HepG2 (cell line): ENCODE data around the gene ZBTB34. TPM values are rescaled to one million over a fixed set of nuclear protein-coding genes. Genes with fewer than 3 reads are reported as not detected.

Source experiments
- ASH2L ChIP-seq: fragments of 300-600, 200-600 bp; sonication (generic); IDR thresholded peaks from 2 replicates; pipeline ENCODE4 v1.7.0; 2017; ENCODE audit warnings: low read depth, mild to moderate bottlenecking, moderate library complexity, mixed read lengths, low read length; ENCODE audit not compliant: insufficient read length
- ETV6 ChIP-seq: sonication (generic); formaldehyde crosslinking; conservative IDR thresholded peaks from 2 replicates; pipeline ENCODE4 v1.4.0; 2020; ENCODE audit warnings: missing genetic modification reagents
- NR2C2 ChIP-seq: sonication (generic); formaldehyde crosslinking; IDR thresholded peaks from 2 replicates; pipeline ENCODE4 v1.4.0; 2020; ENCODE audit warnings: missing genetic modification reagents, mild to moderate bottlenecking, moderate library complexity, borderline replicate concordance
- RFX5 ChIP-seq: IDR thresholded peaks from 2 replicates; pipeline ENCODE4 v1.6.1; 2011; ENCODE audit warnings: low read depth, low read length, improper control_type of control experiment
- SAP130 ChIP-seq: IDR thresholded peaks from 2 replicates; pipeline ENCODE4 v1.6.1; 2016; ENCODE audit warnings: low read depth
- SUZ12 ChIP-seq: fragments of 150-350 bp; IDR thresholded peaks from 2 replicates; pipeline ENCODE4 v1.6.1; 2014; ENCODE audit warnings: low read depth, low read length
- YY1 ChIP-seq: IDR thresholded peaks from 2 replicates; pipeline ENCODE4 v1.6.1; 2011; ENCODE audit warnings: low read length, low read depth, moderate library complexity, mild to moderate bottlenecking; ENCODE audit not compliant: insufficient read depth, insufficient replicate concordance
- ZKSCAN8 ChIP-seq: IDR thresholded peaks from 2 replicates; pipeline ENCODE4 v1.6.1; 2016; ENCODE audit warnings: borderline replicate concordance, missing genetic modification reagents, missing compliant biosample characterization
- ZNF225 ChIP-seq: sonication (generic); formaldehyde crosslinking; IDR thresholded peaks from 2 replicates; pipeline ENCODE4 v1.4.0; 2020; ENCODE audit warnings: mild to moderate bottlenecking, missing genetic modification reagents
- ZNF609 ChIP-seq: sonication (generic); formaldehyde crosslinking; IDR thresholded peaks from 2 replicates; pipeline ENCODE4 v1.4.0; 2020; ENCODE audit warnings: mild to moderate bottlenecking, missing genetic modification reagents, borderline replicate concordance
- ZNF782 ChIP-seq: sonication (generic); formaldehyde crosslinking; IDR thresholded peaks from 2 replicates; pipeline ENCODE4 v1.4.0; 2020; ENCODE audit warnings: missing genetic modification reagents, mild to moderate bottlenecking, borderline replicate concordance
- ZNF839 ChIP-seq: sonication (generic); formaldehyde crosslinking; IDR thresholded peaks from 2 replicates; pipeline ENCODE4 v1.4.0; 2020; ENCODE audit warnings: missing genetic modification reagents, mild to moderate bottlenecking, borderline replicate concordance
- ZZZ3 ChIP-seq: sonication (generic); formaldehyde crosslinking; IDR thresholded peaks from 2 replicates; pipeline ENCODE4 v1.4.0; 2020; ENCODE audit warnings: missing genetic modification reagents, mild to moderate bottlenecking, borderline replicate concordance
- polyA plus RNA-seq, 8 experiments: library from polyadenylated mRNA; depleted of rRNA in 3 of 8; stranded (reverse) in 7 of 8; unstranded in 1 of 8; fragments of >200 nt; fragmentation: Illumina TruSeq in 4 of 8; extraction: Trizol in 4 of 8; gene quantifications; 2 replicates each; pipeline versions ENCODE4 v1.2.1 to v1.2.3, GENCODE V29; 2011 to 2016; ENCODE audit warnings: low read depth in 4 of 8, missing spikeins in 1 of 8, mixed read lengths in 1 of 8; ENCODE audit not compliant: insufficient read depth in 1 of 8
- total RNA-seq, 5 experiments: library from RNA; depleted of rRNA; stranded (reverse); fragments of >200 nt; fragmentation: Illumina TruSeq; extraction: Trizol; gene quantifications; 2 replicates each; pipeline ENCODE4 v1.2.3, GENCODE V29; 2016; ENCODE audit warnings: low read depth in 1 of 5
- TF ChIP-seq, protein P1 (sequence below): sonication (generic); formaldehyde crosslinking; IDR thresholded peaks from 2 replicates; pipeline ENCODE4 v1.8.0; 2023; ENCODE audit warnings: mild to moderate bottlenecking, missing genetic modification reagents

ZBTB34 gene
- total and polyA plus RNA-seq, 2 of the 13 experiments (the other 11 are each of a cell fraction or from before 2014, with no cell fraction given), result 5.9 to 8.7 TPM

GRCh38 chr9:126860757-126861466, 473 bp downstream of the ZBTB34 start (continued):
- TF ChIP-seq ZNF609, result no peak
- no peak for TF ChIP-seq ZZZ3 (CRISPR knock-in tag)
- peak; percentile 13 for TF ChIP-seq ASH2L
- no peak for TF ChIP-seq ZNF839 (CRISPR knock-in tag)
- TF ChIP-seq RFX5, result no peak
- no peak for TF ChIP-seq SUZ12
- TF ChIP-seq YY1, result peak; percentile 27
- 0 out of 2 replicates have a peak, but pooled peaks have one; percentile 22 for TF ChIP-seq ETV6 (CRISPR knock-in tag)
- TF ChIP-seq, protein P1, sequence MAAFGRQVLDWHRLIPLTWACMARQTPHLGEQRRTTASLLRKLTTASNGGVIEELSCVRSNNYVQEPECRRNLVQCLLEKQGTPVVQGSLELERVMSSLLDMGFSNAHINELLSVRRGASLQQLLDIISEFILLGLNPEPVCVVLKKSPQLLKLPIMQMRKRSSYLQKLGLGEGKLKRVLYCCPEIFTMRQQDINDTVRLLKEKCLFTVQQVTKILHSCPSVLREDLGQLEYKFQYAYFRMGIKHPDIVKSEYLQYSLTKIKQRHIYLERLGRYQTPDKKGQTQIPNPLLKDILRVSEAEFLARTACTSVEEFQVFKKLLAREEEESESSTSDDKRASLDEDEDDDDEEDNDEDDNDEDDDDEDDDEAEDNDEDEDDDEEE (CRISPR knock-in tag), result 0 out of 2 replicates have a peak, but pooled peaks have one; percentile 49
- peak; percentile 43; the same call in 1 of the 2 replicates for TF ChIP-seq SAP130 (CRISPR knock-in tag)
- TF ChIP-seq ZNF782 (CRISPR knock-in tag), result 0 out of 2 replicates have a peak, but pooled peaks have one; percentile 27
- TF ChIP-seq NR2C2, result no peak
- peak; percentile 43; the same call in 1 of the 2 replicates for TF ChIP-seq ZNF225 (CRISPR knock-in tag)
- TF ChIP-seq ZKSCAN8 (CRISPR knock-in tag), result 0 out of 2 replicates have a peak, but pooled peaks have one; percentile 14
